IMR-90 (cell line): Measurements from ENCODE around the gene RAB3GAP2. TPM values are rescaled to one million over a fixed set of nuclear protein-coding genes. Genes with fewer than 3 reads are reported as not detected.

Source experiments
- ATAC-seq: fragments of 200-7000 bp; cut with Tn5 transposase; 2 replicates; pipeline ENCODE4 v1.9.1; 2020; ENCODE audit warnings: low read depth, mild to moderate bottlenecking, moderate library complexity
- BruUV-seq: library from RNA; stranded (reverse); fragments of 400-500 nt; replicated peaks from 2 replicates; lab custom pipeline; 2021; lab: Mats Ljungman, UMichigan
- CTCF ChIA-PET: fragments of 300-600 bp; formaldehyde crosslinking; extraction: SDS; loops from one replicate; lab custom pipeline; 2021; ENCODE audit warnings: antibody characterized with exemption; lab: Yijun Ruan, JAX
- POLR2A ChIA-PET: fragments of 300-600 bp; sonication (Branson Sonifier 250); formaldehyde crosslinking; loops from one replicate; lab custom pipeline; 2022; ENCODE audit warnings: antibody characterized with exemption; ENCODE audit not compliant: unreplicated experiment; lab: Charles Lee
- DNase-seq: peaks from one replicate; pipeline ENCODE4 v3.0.0; 2013
- H2AFZ ChIP-seq: replicated peaks from 2 replicates; pipeline ENCODE3; 2013; ENCODE audit warnings: low read length, mild to moderate bottlenecking; ENCODE audit not compliant: poor library complexity
- H2AK5ac ChIP-seq: 2 replicates; pipeline ENCODE4 v1.6.1; 2013; ENCODE audit warnings: low read depth, low read length, inconsistent platforms
- H2AK9ac ChIP-seq: replicated peaks from 2 replicates; pipeline ENCODE3; 2013; ENCODE audit warnings: mild to moderate bottlenecking, low read depth, low read length, moderate library complexity; ENCODE audit not compliant: poor library complexity
- H2BK120ac ChIP-seq: 2 replicates; pipeline ENCODE4 v1.6.1; 2013; ENCODE audit warnings: low read depth, low read length, inconsistent platforms
- H2BK15ac ChIP-seq: 3 replicates; pipeline ENCODE4 v1.6.1; 2013; ENCODE audit warnings: low read depth, low read length, inconsistent platforms
- H2BK20ac ChIP-seq: 2 replicates; pipeline ENCODE4 v1.6.1; 2013; ENCODE audit warnings: low read depth, mild to moderate bottlenecking, inconsistent platforms, low read length, moderate library complexity
- H2BK5ac ChIP-seq: 2 replicates; pipeline ENCODE4 v1.6.1; 2013; ENCODE audit warnings: mild to moderate bottlenecking, low read depth, low read length, inconsistent platforms; ENCODE audit not compliant: poor library complexity, severe bottlenecking
- H3K14ac ChIP-seq: replicated peaks from 2 replicates; pipeline ENCODE4 v1.6.1; 2013; ENCODE audit warnings: low read depth, low read length, inconsistent platforms
- H3K18ac ChIP-seq: 2 replicates; pipeline ENCODE4 v1.6.1; 2013; ENCODE audit warnings: low read depth, low read length, control low read depth
- H3K23ac ChIP-seq: 2 replicates; pipeline ENCODE4 v1.6.1; 2013; ENCODE audit warnings: low read depth, low read length, inconsistent platforms
- H3K27ac ChIP-seq: 2 replicates; pipeline ENCODE4 v1.5.1; 2013; ENCODE audit warnings: mild to moderate bottlenecking, control low read depth, low read length; ENCODE audit not compliant: insufficient read depth
- H3K27me3 ChIP-seq: 2 replicates; pipeline ENCODE4 v1.6.1; 2013; ENCODE audit warnings: low read length; ENCODE audit not compliant: control insufficient read depth, insufficient read depth
- H3K36me3 ChIP-seq: 2 replicates; pipeline ENCODE4 v1.6.1; 2013; ENCODE audit warnings: low read length, mixed read lengths; ENCODE audit not compliant: control insufficient read depth, insufficient read depth
- H3K4ac ChIP-seq: 2 replicates; pipeline ENCODE4 v1.6.1; 2013; ENCODE audit warnings: low read depth, low read length, inconsistent platforms
- H3K4me1 ChIP-seq: 2 replicates; pipeline ENCODE4 v1.6.1; 2013; ENCODE audit warnings: low read length, mixed read lengths; ENCODE audit not compliant: control insufficient read depth, insufficient read depth
- H3K4me2 ChIP-seq: 2 replicates; pipeline ENCODE4 v1.6.1; 2013; ENCODE audit warnings: low read depth, mild to moderate bottlenecking, control low read depth, low read length, moderate library complexity
- H3K4me3 ChIP-seq: 2 replicates; pipeline ENCODE4 v1.5.1; 2013; ENCODE audit warnings: low read depth, mild to moderate bottlenecking, control low read depth, low read length, moderate library complexity; ENCODE audit not compliant: insufficient read depth
- H3K56ac ChIP-seq: 2 replicates; pipeline ENCODE4 v1.6.1; 2013; ENCODE audit warnings: low read length, inconsistent platforms; ENCODE audit not compliant: insufficient read depth; ENCODE audit errors: extremely low read depth
- H3K79me1 ChIP-seq, 2 experiments: 2 replicates each; pipeline ENCODE4 v1.6.1; 2013; ENCODE audit warnings: low read length in 2 of 2, inconsistent platforms in 1 of 2, low read depth in 1 of 2
- H3K9ac ChIP-seq: 2 replicates; pipeline ENCODE4 v1.6.1; 2013; ENCODE audit warnings: low read depth, low read length, control low read depth
- H3K9me1 ChIP-seq: 2 replicates; pipeline ENCODE4 v1.6.1; 2013; ENCODE audit warnings: low read length, inconsistent platforms; ENCODE audit not compliant: insufficient read depth
- H3K9me3 ChIP-seq: 2 replicates; pipeline ENCODE4 v1.6.1; 2013; ENCODE audit warnings: low read length; ENCODE audit not compliant: control insufficient read depth, insufficient read depth
- H4K20me1 ChIP-seq: 2 replicates; pipeline ENCODE4 v1.6.1; 2013; ENCODE audit warnings: low read length, inconsistent platforms; ENCODE audit not compliant: insufficient read depth
- H4K5ac ChIP-seq: 2 replicates; pipeline ENCODE4 v1.6.1; 2013; ENCODE audit warnings: mild to moderate bottlenecking, low read depth, low read length, control low read depth
- H4K8ac ChIP-seq, 2 experiments: 2 replicates each; pipeline ENCODE4 v1.6.1; 2013; ENCODE audit warnings: low read depth in 2 of 2, low read length in 2 of 2, control low read depth in 1 of 2, inconsistent platforms in 1 of 2
- H4K91ac ChIP-seq: 2 replicates; pipeline ENCODE4 v1.6.1; 2013; ENCODE audit warnings: low read depth, low read length, inconsistent platforms; ENCODE audit not compliant: insufficient read depth
- BHLHE40 ChIP-seq: fragments of 150-350 bp; IDR thresholded peaks from 2 replicates; pipeline ENCODE4 v1.6.1; 2016; ENCODE audit warnings: mild to moderate bottlenecking, low read depth, low read length
- CEBPB ChIP-seq: IDR thresholded peaks from 2 replicates; pipeline ENCODE4 v1.6.1; 2012; ENCODE audit warnings: low read depth, low read length, improper control_type of control experiment
- CHD1 ChIP-seq: IDR thresholded peaks from 2 replicates; pipeline ENCODE4 v1.6.1; 2012; ENCODE audit warnings: low read depth, low read length, improper control_type of control experiment
- FOS ChIP-seq: fragments of 150-350 bp; IDR thresholded peaks from 2 replicates; pipeline ENCODE4 v1.6.1; 2016; ENCODE audit warnings: low read depth, low read length
- MAFK ChIP-seq: IDR thresholded peaks from 2 replicates; pipeline ENCODE4 v1.6.1; 2012; ENCODE audit warnings: low read depth, low read length, improper control_type of control experiment
- MAZ ChIP-seq: IDR thresholded peaks from 2 replicates; pipeline ENCODE4 v1.6.1; 2012; ENCODE audit warnings: low read depth, mild to moderate bottlenecking, low read length, improper control_type of control experiment, moderate library complexity, borderline replicate concordance
- NFE2L2 ChIP-seq: fragments of 150-350 bp; IDR thresholded peaks from 2 replicates; pipeline ENCODE4 v1.6.1; 2016; ENCODE audit warnings: low read depth, mild to moderate bottlenecking, low read length
- POLR2A ChIP-seq: IDR thresholded peaks from 2 replicates; pipeline ENCODE4 v1.6.1; 2012; ENCODE audit warnings: mild to moderate bottlenecking, low read depth, low read length
- RAD21 ChIP-seq: IDR thresholded peaks from 2 replicates; pipeline ENCODE4 v1.6.1; 2012; ENCODE audit warnings: low read length, improper control_type of control experiment
- SMC3 ChIP-seq: fragments of 150-350 bp; IDR thresholded peaks from 2 replicates; pipeline ENCODE4 v1.6.1; 2016; ENCODE audit warnings: low read depth, mild to moderate bottlenecking, antibody characterized with exemption, low read length, moderate library complexity
- WGBS, 2 experiments: methylation state at CpG; one replicate each; pipeline versions ENCODE4 v1.1.5 to v1.1.7; 2013; ENCODE audit warnings: missing lambda C conversion rate in 2 of 2; ENCODE audit not compliant: insufficient read length in 1 of 2; ENCODE audit errors: extremely low coverage in 2 of 2; 5-methylcytosine and 5-hydroxymethylcytosine counted together
- dilution Hi-C: fragments of 300-500 bp; cut with HindIII; formaldehyde crosslinking; loops from one replicate; pipeline ENCODE4 v1.14.3; 2018; ENCODE audit warnings: low sequenced_read_pairs; ENCODE audit not compliant: unreplicated experiment
- in situ Hi-C: fragments of 300-500 bp; cut with MboI; formaldehyde crosslinking; loops from 3 replicates; pipeline ENCODE4 v1.14.3; 2019; ENCODE audit warnings: low sequenced_read_pairs, inconsistent platforms, mixed read lengths
- intact Hi-C: fragments of 100-400 bp; cut with micrococcal nuclease; formaldehyde crosslinking; loops from 2 replicates; pipeline ENCODE4 v1.10.0; 2022
- polyA plus RNA-seq, 3 experiments: library from polyadenylated mRNA; depleted of rRNA; stranded (reverse); fragments of >200 nt; gene quantifications; 2 replicates each; pipeline ENCODE4 v1.2.3, GENCODE V29; 2012; ENCODE audit warnings: low replicate concordance in 1 of 3
- total RNA-seq: library from RNA; depleted of rRNA; stranded (reverse); fragments of >200 nt; gene quantifications from 2 replicates; pipeline ENCODE4 v1.2.3, GENCODE V29; 2012
- TF ChIP-seq, protein P1 (sequence below): conservative IDR thresholded peaks from 2 replicates; pipeline ENCODE4 v1.5.1; 2012; ENCODE audit warnings: mild to moderate bottlenecking, low read depth, low read length, improper control_type of control experiment
- TF ChIP-seq, protein P2 (sequence below): fragments of 150-350 bp; IDR thresholded peaks from 2 replicates; pipeline ENCODE4 v1.6.1; 2017; ENCODE audit warnings: mild to moderate bottlenecking, antibody characterized with exemption, low read length, low read depth
- TF ChIP-seq, protein P3 (sequence below): fragments of 150-350 bp; IDR thresholded peaks from 2 replicates; pipeline ENCODE4 v1.6.1; 2016; ENCODE audit warnings: low read depth, mild to moderate bottlenecking, low read length, moderate library complexity, borderline replicate concordance

Gene RAB3GAP2
- total and polyA plus RNA-seq, 2 of the 4 experiments (the other 2 are of a cell fraction), result 12.3 to 37.8 TPM

DNA sequence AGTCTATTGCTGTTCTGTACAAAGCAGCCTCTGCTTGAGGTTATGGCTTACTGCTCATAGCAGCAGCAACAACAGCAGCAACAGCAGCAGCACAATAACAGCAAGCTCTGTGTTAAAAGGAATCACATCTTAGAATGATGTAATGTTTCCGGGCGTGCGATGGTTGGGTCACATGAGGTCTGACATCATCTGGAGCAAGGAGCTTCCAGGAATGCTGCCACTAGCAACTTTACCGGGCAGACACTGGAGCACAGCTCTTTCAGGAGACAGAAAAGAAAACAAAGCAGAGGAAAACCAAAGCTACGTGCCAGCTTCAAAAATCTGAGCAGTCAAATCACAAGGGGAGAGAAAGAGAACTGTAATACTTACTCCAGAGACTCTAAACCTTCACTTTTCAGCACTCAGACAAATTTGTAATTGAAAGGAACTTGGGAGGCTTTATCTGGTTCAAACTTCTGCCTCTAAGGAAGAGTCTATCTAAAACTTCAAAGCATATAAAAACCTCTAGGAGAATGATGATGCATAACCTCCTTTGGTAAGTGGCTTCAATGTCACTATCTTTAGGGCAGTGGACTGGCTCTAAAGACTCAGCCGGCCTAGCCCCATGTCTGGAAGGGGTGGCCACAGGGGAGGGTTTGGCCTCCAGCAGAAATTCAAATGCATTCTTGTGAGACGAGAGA lies 28.3 kb upstream of the RAB3GAP2 start:
- no peaks in the 10 kb centered on the region for H4K20me1 ChIP-seq
- no peaks in the 10 kb centered on the region; the same call in 1 of the 2 replicates for H3K9me1 ChIP-seq
- H3K9ac ChIP-seq, result peak overlapping the region; percentile 6
- peak overlapping the region; percentile 19 for H2BK5ac ChIP-seq
- H3K27me3 ChIP-seq, result peaks cover 4% of the 10 kb centered on the region
- no peak overlapping the region for H3K23ac ChIP-seq
- no peak overlapping the region; the same call in 1 of the 2 replicates for H4K5ac ChIP-seq
- no CpG with 5 or more reads among the region's 7 CpGs for WGBS, 2 experiments
- peak overlapping the region; percentile 32; the same call in 1 of the 2 replicates for H3K18ac ChIP-seq
- peak overlapping the region; percentile 35 for H3K4me2 ChIP-seq
- no TSS peak for BruUV-seq
- no peaks in the 10 kb centered on the region for H3K79me1 ChIP-seq
- H3K27ac ChIP-seq, result peak overlapping the region; percentile 74; the same call in 1 of the 2 replicates
- intact Hi-C loops, result loop anchor here (2.0 to 10.0 kb wide), 2 partner anchors 28 to 224 kb away; partner anchors contain the start of genes MARK1 and RAB3GAP2
- H3K9me3 ChIP-seq, result no peaks in the 10 kb centered on the region
- ATAC-seq (peak; percentile 91), DNase-seq (peak; percentile 91)
- H2AK9ac ChIP-seq, result no peak overlapping the region
- 0 out of 2 replicates have a peak, but pooled peaks cover 1% of the 10 kb centered on the region for H3K4me1 ChIP-seq
- H2AK5ac ChIP-seq, result no peak overlapping the region
- H3K4ac ChIP-seq, result peak overlapping the region; percentile 34
- peak overlapping the region in 1 of 2 experiments; percentile 81; a peak in 2 of 4 replicates for H4K8ac ChIP-seq
- H2BK15ac ChIP-seq, result no peak overlapping the region
- dilution Hi-C loops, result no loop called here
- no peak for TF ChIP-seq POLR2A
- TF ChIP-seq BHLHE40, result peak; percentile 86
- TF ChIP-seq CHD1, result no peak
- TF ChIP-seq CEBPB, result peak; percentile 86
- TF ChIP-seq MAFK, result peak; percentile 65
- no peak for TF ChIP-seq SMC3
- TF ChIP-seq MAZ, result no peak
- no peak for TF ChIP-seq NFE2L2
- TF ChIP-seq, protein P1, sequence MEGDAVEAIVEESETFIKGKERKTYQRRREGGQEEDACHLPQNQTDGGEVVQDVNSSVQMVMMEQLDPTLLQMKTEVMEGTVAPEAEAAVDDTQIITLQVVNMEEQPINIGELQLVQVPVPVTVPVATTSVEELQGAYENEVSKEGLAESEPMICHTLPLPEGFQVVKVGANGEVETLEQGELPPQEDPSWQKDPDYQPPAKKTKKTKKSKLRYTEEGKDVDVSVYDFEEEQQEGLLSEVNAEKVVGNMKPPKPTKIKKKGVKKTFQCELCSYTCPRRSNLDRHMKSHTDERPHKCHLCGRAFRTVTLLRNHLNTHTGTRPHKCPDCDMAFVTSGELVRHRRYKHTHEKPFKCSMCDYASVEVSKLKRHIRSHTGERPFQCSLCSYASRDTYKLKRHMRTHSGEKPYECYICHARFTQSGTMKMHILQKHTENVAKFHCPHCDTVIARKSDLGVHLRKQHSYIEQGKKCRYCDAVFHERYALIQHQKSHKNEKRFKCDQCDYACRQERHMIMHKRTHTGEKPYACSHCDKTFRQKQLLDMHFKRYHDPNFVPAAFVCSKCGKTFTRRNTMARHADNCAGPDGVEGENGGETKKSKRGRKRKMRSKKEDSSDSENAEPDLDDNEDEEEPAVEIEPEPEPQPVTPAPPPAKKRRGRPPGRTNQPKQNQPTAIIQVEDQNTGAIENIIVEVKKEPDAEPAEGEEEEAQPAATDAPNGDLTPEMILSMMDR, result no peak
- TF ChIP-seq, protein P2, sequence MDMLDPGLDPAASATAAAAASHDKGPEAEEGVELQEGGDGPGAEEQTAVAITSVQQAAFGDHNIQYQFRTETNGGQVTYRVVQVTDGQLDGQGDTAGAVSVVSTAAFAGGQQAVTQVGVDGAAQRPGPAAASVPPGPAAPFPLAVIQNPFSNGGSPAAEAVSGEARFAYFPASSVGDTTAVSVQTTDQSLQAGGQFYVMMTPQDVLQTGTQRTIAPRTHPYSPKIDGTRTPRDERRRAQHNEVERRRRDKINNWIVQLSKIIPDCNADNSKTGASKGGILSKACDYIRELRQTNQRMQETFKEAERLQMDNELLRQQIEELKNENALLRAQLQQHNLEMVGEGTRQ, result peak; percentile 94
- TF ChIP-seq FOS, result no peak
- TF ChIP-seq, protein P3, sequence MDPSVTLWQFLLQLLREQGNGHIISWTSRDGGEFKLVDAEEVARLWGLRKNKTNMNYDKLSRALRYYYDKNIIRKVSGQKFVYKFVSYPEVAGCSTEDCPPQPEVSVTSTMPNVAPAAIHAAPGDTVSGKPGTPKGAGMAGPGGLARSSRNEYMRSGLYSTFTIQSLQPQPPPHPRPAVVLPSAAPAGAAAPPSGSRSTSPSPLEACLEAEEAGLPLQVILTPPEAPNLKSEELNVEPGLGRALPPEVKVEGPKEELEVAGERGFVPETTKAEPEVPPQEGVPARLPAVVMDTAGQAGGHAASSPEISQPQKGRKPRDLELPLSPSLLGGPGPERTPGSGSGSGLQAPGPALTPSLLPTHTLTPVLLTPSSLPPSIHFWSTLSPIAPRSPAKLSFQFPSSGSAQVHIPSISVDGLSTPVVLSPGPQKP, result no peak
- TF ChIP-seq RAD21, result no peak
- H3K56ac ChIP-seq, result no peak overlapping the region
- in situ Hi-C loops, result no loop called here
- H3K14ac ChIP-seq, result no peak overlapping the region
- H2BK120ac ChIP-seq, result peak overlapping the region; percentile 31
- no peak overlapping the region for H3K4me3 ChIP-seq
- no peaks in the 10 kb centered on the region for H3K36me3 ChIP-seq
- CTCF ChIA-PET, result no interaction called here
- POLR2A ChIA-PET, result no interaction called here
- peak overlapping the region; percentile 20 for H4K91ac ChIP-seq
- peak overlapping the region; percentile 58 for H2BK20ac ChIP-seq
- H2AFZ ChIP-seq, result peak overlapping the region; percentile 83
